ENCODE data around the gene HSPB9.

Gene HSPB9

GRCh38 chr17:42101513-42102292, 20.9 kb upstream of the HSPB9 start:
- peak; percentile 49 for DNase-seq (ENCODE audit: low spot score)

- no peak for DNase-seq (ENCODE audit: low spot score)
Measured at GRCh38 chr17:42103221-42103954, 19.2 kb upstream of the HSPB9 start.

DNA sequence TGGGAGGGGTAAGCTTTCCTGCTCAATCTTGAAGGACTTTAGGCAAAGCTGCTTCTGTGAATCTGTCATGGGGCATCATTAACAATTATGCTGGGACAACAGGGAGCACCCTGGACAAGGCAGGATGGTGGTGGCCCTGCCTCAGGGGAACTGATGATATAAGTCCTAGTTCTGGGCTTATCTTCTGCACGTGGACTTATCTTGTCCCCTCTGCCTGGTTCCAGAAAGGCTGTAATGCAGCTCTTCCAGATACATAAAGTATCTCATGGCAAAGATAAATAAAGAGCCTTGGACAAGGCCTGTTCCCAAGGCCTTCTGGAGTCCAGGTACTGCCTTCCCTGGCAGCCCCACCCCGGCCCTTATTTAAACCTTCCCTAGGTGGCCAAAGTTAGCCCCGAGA, 18.3 kb upstream of the HSPB9 start:
- DNase-seq (ENCODE audit: low spot score) = no peak

GRCh38 chr17:42106009-42106408, 16.6 kb upstream of the HSPB9 start:
- no peak for DNase-seq (ENCODE audit: low spot score)

DNA sequence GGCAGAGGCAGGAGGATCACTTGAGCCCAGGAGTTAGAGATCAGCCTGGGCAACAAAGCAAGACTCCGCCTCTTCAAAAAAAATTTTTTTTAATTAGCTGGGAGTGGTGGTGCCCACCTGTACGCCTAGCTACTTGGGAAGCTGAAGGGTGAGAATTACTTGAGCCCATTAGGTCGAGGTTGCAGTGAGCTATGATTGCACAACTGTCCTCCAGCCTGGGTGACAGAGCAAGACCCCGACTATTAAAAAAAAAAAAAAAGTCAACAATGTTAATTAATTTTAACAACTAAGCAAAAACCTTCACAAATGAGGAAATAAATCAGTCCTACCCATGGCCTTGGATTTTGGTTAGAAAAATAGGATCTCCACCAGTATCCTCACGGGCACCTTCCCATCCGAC, 15.5 kb upstream of the HSPB9 start:
- DNase-seq (ENCODE audit: low spot score) = no peak

GRCh38 chr17:42107597-42108576, 14.7 kb upstream of the HSPB9 start:
- no peak for DNase-seq (ENCODE audit: low spot score)

GRCh38 chr17:42109086-42109485, 13.5 kb upstream of the HSPB9 start:
- DNase-seq (ENCODE audit: low spot score) = no peak

- DNase-seq (ENCODE audit: low spot score) = no peak
Measured at GRCh38 chr17:42110301-42111264, 12.0 kb upstream of the HSPB9 start.

- DNase-seq (ENCODE audit: low spot score) = no peak
Measured at GRCh38 chr17:42111265-42111636, 11.4 kb upstream of the HSPB9 start.

GRCh38 chr17:42111871-42112551, 10.6 kb upstream of the HSPB9 start:
- no peak for DNase-seq (ENCODE audit: low spot score)

DNA sequence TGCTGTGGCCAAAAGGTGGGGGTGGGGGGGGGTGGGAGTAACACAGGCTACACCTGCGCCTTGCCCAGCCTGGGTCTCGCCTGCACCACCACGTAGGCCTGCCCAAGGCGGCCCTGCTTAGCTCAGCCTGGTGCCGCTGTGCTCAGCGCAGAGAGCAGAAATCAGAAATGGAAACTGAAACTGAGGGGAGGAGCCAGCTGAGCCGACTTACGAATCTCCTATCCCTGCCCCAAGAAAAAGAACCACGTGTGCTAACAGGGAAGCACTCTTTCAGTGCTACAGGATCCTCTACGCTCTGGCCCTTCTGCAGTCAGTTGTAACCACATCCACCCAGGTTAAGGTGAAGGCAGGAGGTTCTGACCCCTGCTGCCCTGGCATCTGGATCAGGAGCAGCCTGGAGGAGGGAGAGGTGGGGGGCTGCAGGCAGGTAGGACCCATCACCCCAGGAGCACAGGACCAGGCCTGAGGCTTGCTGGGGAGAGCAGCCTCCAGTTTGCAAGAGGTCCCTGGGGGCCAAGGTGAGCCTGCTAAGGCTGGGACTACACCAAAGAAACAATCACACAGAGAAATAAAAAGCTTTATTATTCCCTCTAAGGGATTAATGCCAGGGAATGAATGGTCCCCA, 9.9 kb upstream of the HSPB9 start, which contains the start of gene DHX58:
TSS of gene DHX58 (minus strand) at position 163 of the 625 bp plus-strand sequence. CDS start 822 bp downstream, outside the sequence.
- DNase-seq (ENCODE audit: low spot score) = peak; percentile 72

DNA sequence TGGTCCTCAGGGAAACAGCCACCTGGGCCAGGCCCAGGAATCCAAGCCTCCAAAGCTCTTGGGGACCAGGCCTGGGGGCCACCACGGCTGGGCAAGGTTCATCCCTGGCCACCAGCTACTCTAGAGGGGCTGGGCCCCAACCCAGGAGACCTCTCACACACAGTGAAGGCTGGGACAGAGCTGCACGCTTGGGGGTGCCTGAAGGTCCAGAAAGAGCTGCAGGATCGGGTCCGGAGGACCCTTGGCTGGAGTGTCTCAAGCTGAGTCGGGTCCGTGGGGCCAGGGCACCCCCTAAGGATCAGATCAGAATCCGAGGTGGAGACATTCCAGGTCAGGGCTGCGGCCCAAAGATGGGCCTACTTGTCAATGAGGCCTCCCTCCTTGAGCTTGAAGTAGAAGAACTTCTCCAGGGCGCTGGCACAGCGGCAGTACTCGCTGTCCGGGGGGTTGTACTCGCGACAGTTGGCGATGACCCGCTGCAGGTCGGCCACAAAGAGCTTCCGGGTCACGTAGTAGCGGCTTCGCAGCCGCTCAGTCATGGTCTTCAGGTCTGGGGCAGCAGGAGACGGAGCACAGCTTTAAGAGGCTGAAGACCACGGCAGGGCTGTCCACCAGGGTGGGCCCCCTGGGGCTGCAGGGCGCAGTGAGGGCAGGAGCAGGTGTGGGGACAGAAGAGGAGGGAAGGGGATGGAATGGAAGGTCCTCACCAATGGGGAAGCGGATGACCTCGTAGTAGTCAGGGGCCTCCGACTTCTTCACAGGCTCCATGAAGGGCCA, 9.1 kb upstream of the HSPB9 start:
- no peak for DNase-seq (ENCODE audit: low spot score)

- no peak for DNase-seq (ENCODE audit: low spot score)
Measured at GRCh38 chr17:42114118-42114517, 8.5 kb upstream of the HSPB9 start.

DNA sequence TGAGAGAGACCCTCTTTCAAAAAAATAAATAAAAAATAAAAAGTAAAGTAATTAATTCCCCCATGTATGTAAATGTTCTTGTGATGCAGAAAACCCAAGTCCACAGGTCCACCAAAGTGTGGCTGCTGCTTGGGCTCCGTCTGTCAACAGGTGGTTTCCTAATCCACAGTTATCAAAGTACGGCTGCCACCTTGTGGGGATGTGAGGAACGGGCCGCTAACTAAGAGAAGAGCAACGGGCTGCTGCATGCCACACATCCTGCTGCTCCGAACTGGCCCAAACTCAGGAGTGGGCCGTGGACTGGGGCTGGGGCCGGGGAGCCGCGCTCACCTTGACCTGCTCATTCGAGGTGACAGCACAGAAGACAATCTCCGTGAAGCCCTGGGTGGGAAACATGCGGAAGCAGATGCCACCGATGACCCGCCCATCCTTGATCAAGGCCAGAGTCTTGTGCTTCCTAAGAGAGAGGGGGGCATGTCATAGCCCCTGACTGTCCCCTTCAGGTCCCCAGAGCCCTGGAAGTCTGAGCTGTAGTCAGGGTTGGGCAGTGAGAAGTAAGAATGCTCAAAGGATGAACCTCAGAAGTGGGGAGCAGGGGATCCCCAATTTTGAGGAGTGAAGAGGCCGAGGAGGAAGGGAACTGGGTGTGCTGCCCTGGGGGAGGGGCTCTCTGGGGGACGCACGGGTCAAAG, 5.8 kb upstream of the HSPB9 start:
- DNase-seq (ENCODE audit: low spot score) = peak; percentile 57

- DNase-seq (ENCODE audit: low spot score) = no peak
Measured at GRCh38 chr17:42117397-42118125, 5.0 kb upstream of the HSPB9 start.

DNA sequence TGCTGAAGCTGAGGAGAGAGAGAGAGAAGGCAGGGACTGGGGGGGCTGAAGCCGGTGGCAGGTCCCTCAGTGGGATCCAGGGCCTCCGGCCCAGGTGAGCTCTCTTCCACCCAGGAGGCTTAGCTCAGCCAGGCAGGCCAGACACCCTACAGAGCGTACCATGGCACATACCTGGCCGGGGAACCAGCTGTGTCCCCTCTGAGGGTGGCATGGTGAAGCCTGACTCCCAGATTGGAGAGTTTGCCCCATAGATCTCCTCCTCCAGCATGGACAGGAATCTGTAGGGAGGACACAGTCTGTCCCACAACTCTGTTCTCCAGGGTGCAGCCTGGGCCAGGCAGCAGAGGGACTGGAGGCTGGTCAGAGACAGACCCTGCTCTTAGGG, 4.5 kb upstream of the HSPB9 start:
- DNase-seq (ENCODE audit: low spot score) = no peak

DNA sequence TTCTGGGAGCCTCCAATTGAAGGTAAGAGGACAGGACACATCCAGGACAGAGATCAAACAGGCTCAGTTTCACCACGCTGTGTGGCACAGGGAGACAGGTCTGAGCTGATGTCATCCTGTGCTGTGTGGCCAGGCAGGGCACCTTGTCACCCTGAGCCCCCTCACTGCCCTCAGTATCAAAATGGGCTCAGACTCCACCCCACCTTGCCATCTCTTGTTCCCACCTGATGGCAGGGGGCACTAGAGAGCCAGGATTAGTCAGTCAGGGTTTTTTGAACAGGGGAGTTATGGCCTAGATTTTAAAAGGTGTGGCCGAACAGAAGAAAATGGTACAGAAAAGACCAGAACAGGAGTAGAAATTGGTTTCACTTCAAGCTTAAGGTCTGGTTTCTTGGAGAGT, 4.1 kb upstream of the HSPB9 start:
- no peak for DNase-seq (ENCODE audit: low spot score)

GRCh38 chr17:42119301-42119700, 3.3 kb upstream of the HSPB9 start:
- no peak for DNase-seq (ENCODE audit: low spot score)
